GM21360 (cell line): ENCODE results near the gene ACRV1.
"Not testable (repeated sequence)": the region's sequence is repeated elsewhere in the genome, so short reads cannot be mapped to it uniquely, and the experiment has no call there.

Source experiments
- ATAC-seq: cut with Tn5 transposase; IDR thresholded peaks from one replicate; pipeline ENCODE4 v1.9.1; 2021; ENCODE audit warnings: mild to moderate bottlenecking, moderate library complexity; ENCODE audit not compliant: unreplicated experiment

The ACRV1 gene, protein sequence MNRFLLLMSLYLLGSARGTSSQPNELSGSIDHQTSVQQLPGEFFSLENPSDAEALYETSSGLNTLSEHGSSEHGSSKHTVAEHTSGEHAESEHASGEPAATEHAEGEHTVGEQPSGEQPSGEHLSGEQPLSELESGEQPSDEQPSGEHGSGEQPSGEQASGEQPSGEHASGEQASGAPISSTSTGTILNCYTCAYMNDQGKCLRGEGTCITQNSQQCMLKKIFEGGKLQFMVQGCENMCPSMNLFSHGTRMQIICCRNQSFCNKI

DNA sequence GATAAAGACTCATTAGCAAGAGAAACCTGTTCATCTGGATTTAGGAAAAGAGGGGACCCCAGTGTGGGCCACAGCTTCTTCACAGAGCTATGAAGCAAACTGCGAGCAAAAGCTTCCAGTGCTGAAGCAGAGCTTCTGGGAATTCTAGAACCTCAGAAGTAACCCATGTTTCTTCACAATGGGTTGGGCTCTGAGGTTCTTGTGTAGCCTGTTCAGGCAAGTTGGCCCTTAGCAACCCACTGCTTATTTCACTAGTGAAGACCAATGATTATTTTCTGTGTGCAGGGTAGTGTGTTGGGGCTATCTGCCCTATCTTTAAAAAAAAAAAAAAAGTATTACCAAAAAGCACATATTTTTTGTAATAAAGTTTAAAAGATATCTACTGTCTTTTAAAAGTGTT is at the start of gene ACRV1:
Gene ACRV1, minus strand, starts transcription at position 101 of the 400 bp plus-strand sequence. Its CDS starts 67 bp downstream, at position 34.
- no peak for ATAC-seq

DNA sequence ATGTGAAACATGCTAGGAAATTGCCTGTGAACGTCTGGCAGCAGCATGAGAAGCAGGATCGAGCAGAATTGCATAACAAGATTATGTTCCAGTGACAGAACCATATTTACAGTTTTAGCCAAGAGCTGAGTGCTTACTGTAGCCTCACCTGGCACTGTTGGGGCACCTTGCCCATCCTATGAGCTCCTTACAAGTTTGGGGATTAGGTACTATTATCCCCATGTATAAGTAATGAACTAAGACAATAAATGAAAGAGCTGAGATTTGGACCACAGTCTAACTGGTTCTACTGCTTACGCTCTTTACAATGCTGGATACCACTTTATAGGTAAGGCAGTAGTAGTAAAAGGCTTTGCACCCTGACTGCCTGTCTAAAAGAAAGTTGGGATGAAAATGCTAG is 48.3 kb upstream of the ACRV1 start:
- ATAC-seq, result no peak

DNA sequence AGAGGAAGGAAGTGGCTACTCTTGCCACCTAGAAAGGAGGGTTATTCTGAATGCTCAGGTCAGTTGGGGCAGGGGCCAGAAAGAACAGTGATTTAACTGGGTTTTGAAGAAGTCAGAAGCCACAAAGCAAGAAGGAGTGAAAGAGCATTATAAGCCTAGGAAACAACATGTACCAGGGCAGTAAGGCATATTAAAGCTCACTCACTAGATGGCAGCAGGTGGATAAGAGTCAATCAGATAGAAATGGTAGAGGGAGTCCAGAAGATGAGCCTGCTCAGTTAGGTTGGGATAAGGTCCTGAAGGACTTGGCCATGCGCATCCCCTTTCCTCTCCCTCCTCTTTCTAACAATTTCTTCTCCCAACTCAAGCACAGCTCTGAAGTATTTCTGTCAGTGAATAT is 43.5 kb upstream of the ACRV1 start:
- no peak for ATAC-seq

GRCh38 chr11:125720781-125721180 is 40.1 kb upstream of the ACRV1 start:
- no peak for ATAC-seq

- ATAC-seq, result not testable (repeated sequence)
These were observed 24.0 kb upstream of the ACRV1 start for GRCh38 chr11:125704686-125705085.

GRCh38 chr11:125701858-125702621 is 21.4 kb upstream of the ACRV1 start:
- ATAC-seq, result no peak

- ATAC-seq, result no peak
These were observed 20.5 kb upstream of the ACRV1 start for GRCh38 chr11:125701018-125701610.

GRCh38 chr11:125694951-125695350 is 14.3 kb upstream of the ACRV1 start:
- ATAC-seq, result no peak

DNA sequence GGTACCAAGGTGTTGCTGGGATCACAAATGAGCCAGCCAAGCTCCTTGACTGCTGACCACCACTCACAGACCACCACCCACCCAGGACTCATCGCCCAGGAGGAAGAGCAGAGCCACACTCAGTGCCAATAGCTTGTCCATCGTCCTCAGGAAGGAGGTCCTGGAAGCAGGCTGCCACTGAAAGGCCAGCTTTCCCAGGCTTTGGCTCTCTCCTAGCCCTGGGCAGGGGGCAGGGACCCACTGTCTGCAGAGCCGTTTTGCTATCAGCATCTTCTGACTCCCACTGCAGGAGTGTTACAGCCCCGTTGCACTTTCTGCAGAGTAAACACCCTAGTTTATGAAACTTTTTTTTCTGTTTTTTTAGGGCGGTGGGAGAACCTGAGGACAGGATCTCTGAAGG is 12.2 kb upstream of the ACRV1 start:
- no peak for ATAC-seq

GRCh38 chr11:125690006-125690405 is 9.4 kb upstream of the ACRV1 start:
- no peak for ATAC-seq

GRCh38 chr11:125689274-125689859 is 8.7 kb upstream of the ACRV1 start:
- ATAC-seq, result no peak

GRCh38 chr11:125688632-125689031 is 8.0 kb upstream of the ACRV1 start:
- no peak for ATAC-seq

DNA sequence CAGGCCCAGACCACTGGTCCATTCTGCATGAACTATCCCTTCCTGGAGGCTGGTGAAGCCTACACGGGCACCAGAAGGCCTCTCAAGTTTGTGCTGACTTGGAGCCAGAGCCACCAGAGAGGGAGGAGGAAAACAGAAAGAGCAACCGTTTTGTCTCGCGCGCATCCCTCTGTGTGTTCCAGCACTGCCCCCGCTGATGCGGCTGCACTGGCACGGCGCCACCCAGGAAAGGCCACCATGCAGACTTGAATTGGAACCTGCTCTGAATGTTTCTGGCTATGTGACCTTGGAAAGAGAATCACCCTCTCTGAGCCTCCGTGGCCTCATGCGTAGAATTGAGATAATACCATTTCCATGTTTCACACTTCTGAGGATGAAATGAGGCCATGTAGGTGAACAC is 7.4 kb upstream of the ACRV1 start:
- ATAC-seq, result no peak

DNA sequence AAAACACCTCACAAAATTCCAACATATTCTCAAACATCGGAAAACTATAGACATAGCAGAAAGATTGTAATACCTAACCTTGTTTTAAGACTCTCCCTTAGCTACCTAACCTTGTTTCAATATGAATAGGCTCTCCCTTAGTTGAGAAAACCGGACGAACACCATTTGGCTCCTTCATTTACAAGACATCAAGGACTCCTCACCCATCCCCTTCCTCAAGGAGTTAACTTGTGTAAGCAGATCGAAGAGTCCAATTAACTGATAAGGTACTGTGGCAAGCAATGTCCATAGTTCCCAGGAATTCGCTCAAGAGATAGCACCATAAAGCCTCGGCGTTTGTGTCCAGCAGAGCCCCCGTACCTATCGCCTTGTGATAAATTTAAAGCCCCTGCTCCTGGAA is 4.6 kb upstream of the ACRV1 start:
- ATAC-seq, result no peak

- no peak for ATAC-seq
These were observed 810 bp downstream of the ACRV1 start for GRCh38 chr11:125679837-125680236.

DNA sequence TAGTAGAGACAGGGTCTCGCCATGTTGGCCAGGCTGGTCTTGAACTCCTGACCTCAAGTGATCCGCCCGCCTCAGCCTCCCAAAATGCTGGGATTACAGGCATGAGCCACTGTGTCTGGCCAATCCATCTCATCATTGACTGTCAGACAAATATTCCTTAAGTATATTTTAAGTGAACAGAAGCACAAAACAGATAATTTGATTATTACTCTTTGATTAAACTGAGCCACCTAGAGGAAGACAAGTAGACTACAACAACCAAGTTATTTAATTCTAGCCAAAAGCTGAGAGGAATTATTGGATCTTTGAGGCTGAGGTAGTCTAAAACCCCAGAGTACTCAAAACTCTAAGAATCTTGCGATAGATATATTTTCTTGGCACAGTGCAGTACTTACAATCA is 1.2 kb downstream of the ACRV1 start:
- ATAC-seq, result no peak

DNA sequence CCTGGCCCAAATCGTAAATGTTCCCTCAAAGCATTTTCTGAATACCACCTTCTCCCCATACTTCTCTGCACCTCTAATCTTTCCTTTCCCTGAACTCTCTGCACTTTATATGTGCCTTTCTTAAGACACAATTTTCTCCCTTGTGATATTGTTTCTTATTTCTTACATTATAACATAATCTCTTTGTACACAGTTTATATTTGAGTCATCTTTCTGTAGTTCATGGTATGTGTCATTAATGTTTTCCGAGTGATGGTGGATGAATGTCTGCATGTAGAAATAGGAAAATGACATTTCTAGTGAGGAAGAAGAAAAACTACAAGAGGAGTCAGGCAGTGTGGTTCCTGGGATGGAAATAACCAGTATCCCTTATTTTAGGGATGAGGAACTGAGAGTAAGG is 5.5 kb downstream of the ACRV1 start:
- ATAC-seq, result no peak

DNA sequence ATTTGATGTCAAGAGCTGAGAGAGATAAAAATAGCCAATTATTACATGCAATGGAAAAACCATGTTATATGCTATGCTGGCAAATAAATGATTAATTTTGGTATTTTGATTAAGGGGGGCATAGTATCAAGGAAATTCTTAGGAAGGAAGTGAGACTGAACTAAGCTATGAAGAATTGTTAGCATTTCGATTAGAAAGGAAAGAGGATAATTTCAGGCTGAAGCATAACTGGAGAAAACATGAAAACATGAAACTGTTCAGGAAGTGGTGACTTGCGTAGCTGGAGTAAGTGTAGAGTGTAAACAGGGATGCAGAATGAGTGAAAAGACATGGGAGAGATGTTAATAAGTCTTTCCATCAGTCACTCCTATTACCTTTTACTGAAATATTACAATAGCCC is 6.4 kb downstream of the ACRV1 start:
- ATAC-seq, result no peak

DNA sequence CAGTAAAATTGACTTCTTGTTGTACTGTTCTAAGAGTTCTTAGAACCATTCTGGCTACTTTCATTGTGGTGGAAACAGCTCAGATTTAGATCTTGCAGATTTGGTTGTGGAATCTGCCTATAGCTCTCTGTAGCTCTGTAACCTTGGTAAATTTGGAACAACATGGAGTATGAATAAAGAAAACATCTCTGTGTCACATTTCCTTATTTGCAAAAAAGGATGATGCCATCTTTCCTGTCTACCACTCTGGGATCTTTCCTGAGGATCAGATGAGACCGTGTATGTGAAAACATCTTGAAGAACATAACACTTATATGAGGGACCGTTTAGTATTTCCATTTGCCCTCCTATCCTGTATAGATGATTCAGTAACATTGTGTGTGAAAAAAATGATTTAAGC is 9.1 kb downstream of the ACRV1 start:
- ATAC-seq, result no peak

- ATAC-seq, result no peak
These were observed 10.5 kb downstream of the ACRV1 start for GRCh38 chr11:125670172-125670571.

GRCh38 chr11:125667151-125667550 is 13.5 kb downstream of the ACRV1 start:
- no peak for ATAC-seq

GRCh38 chr11:125663910-125664309 is 16.7 kb downstream of the ACRV1 start:
- no peak for ATAC-seq
